ENCODE results near the gene MRGPRD. TPM values are rescaled to one million over a fixed set of nuclear protein-coding genes. Genes with fewer than 3 reads are reported as not detected.

MRGPRD gene
- total RNA-seq, 1 donor: not detected

GRCh38 chr11:68935516-68936357, 45.0 kb downstream of the MRGPRD start:
- H3K4me3 ChIP-seq (ENCODE audit: low read depth, low read length): no peak overlapping the region
- TF ChIP-seq CTCF (IDR thresholded peaks at IDR 0.05; ENCODE audit: insufficient read depth, low read depth, low read length): no peak
- no peak for DNase-seq (ENCODE audit: low read depth)

DNA sequence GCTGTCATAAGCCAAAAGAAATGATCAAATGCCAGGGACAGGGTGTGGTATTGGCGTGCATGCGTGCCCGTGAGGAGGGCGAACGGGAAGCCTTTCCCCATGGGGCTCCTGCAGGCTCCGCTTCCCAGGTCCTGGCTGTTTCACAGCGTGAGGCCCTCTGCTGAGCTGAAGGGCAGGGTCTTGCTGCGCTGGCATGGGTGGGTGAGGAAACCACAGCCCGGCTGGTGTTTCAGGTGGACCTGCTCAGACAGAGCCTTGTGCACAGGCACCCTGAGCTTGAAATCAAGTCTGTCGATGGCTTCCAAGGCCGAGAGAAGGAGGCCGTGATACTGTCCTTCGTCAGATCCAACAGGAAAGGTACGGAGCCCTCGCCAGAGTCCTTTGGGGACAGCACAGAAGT, 45.7 kb downstream of the MRGPRD start:
- no peak overlapping the region for H3K4me3 ChIP-seq (ENCODE audit: low read depth, low read length)
- no peak for TF ChIP-seq CTCF (IDR thresholded peaks at IDR 0.05; ENCODE audit: insufficient read depth, low read depth, low read length)
- DNase-seq (ENCODE audit: low read depth): no peak

DNA sequence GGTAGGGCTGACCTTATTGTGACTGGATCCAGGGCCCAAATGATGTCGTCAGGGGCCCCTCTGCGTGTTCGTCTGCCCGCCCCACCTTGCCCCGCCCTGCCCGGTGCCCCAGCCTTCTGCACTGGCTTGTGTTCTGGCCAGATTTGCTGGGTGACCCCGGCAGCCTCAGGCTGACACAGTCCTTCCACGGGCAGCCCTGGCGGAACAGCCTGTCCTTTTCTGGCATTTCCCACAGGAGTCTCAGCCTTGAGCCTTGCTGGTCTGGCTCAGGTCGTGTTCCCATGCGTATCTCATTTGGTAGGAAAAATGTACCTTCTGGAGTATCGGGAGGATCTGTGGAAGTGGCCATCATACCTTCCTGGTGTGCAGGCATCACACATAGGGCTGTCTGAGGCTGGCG, 46.1 kb downstream of the MRGPRD start:
- TF ChIP-seq CTCF (IDR thresholded peaks at IDR 0.05; ENCODE audit: insufficient read depth, low read depth, low read length): no peak
- H3K4me3 ChIP-seq (ENCODE audit: low read depth, low read length): no peak overlapping the region
- DNase-seq (ENCODE audit: low read depth): no peak

- no peak for TF ChIP-seq CTCF (IDR thresholded peaks at IDR 0.05; ENCODE audit: insufficient read depth, low read depth, low read length)
- H3K4me3 ChIP-seq (ENCODE audit: low read depth, low read length): no peak overlapping the region
- DNase-seq (ENCODE audit: low read depth): no peak
Measured at GRCh38 chr11:68934321-68934645, 46.5 kb downstream of the MRGPRD start.

GRCh38 chr11:68933605-68934320, 47.0 kb downstream of the MRGPRD start:
- no peak for TF ChIP-seq CTCF (IDR thresholded peaks at IDR 0.05; ENCODE audit: insufficient read depth, low read depth, low read length)
- no peak overlapping the region for H3K4me3 ChIP-seq (ENCODE audit: low read depth, low read length)
- no peak for DNase-seq (ENCODE audit: low read depth)

DNA sequence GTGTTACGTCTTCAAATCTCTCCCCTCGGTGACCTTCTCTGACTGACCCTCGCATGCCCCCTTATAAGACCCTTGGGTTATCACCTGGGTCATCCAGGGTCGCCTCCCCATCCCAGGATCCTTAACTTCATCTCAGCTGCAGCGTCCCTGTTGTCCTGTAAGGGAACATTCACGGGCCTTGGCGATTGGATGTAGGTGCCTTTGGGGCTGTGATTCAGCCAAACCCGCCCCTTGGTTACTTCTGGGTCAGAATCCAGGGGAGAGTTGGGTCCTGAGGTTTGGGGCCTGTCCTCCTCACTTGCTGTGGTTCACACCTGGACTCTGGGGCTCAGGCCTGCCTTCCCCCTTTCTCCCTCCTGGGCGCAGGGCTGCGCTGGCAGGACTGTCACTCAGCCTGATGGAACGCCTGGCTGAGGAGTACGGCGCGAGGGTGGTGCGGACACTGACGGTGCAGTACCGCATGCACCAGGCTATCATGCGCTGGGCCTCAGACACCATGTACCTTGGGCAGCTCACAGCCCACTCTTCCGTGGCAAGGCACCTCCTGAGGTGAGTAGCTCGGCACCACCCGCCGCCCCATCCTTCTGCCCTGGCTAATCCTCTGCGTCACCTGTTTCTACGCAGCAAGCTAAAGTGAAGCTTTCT, 47.7 kb downstream of the MRGPRD start:
- H3K4me3 ChIP-seq (ENCODE audit: low read depth, low read length): no peak overlapping the region
- DNase-seq (ENCODE audit: low read depth): no peak
- TF ChIP-seq CTCF (IDR thresholded peaks at IDR 0.05; ENCODE audit: insufficient read depth, low read depth, low read length): no peak

Measured in fibroblast of villous mesenchyme (primary cell).